ENCODE data around the gene HOMER1.

- TF ChIP-seq CTCF (IDR thresholded peaks at IDR 0.05) = no peak
- TF ChIP-seq POLR2A (IDR thresholded peaks at IDR 0.05) = no peak
- TF ChIP-seq EP300 (IDR thresholded peaks at IDR 0.05) = no peak
These were observed 30.2 kb upstream of the HOMER1 start for GRCh38 chr5:79544131-79544530.
